ENCODE data around the gene CFL1.
"Not testable (repeated sequence)": the region's sequence is repeated elsewhere in the genome, so short reads cannot be mapped to it uniquely, and the experiment has no call there.

Gene CFL1

GRCh38 chr11:65847746-65848145, 10.2 kb downstream of the CFL1 start:
- no peaks in the 10 kb centered on the region for H3K36me3 ChIP-seq (ENCODE audit: insufficient read depth, low read length)
- no peak overlapping the region for H3K9ac ChIP-seq (ENCODE audit: insufficient read length)
- H3K27ac ChIP-seq = no peak overlapping the region

DNA sequence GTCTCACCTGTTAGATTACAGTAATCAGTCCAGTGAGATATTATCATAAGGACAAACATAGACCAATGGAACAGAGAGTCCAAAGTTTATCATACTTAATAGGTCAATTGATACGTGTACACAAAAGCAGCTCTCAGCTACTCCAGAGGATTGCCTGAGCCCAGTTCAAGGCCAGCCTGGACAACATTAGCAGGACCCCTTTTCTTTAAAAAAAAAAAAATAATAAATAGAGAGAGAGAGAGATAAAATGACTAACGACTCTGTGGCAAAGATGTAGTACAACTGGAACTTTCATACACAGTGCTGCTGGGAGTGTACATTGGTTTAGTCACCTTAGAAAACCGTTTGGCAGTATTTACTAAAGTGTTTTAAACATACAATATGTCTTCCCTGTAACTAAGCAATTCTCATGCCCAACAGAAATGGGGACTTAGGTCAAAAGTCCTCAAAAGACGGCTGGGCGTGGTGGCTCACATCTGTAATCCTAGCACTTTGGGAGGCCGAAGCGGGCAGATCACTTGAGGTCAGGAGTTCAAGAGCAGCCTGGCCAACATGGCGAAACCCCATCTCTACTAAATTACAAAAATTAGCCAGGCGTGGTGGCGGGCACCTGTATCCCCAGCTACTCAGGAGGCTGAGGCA, 13.6 kb downstream of the CFL1 start:
- no peaks in the 10 kb centered on the region for H3K36me3 ChIP-seq (ENCODE audit: insufficient read depth, low read length)
- TF ChIP-seq EZH2 (IDR thresholded peaks at IDR 0.05) = no peak
- TF ChIP-seq FOXP2 (optimal IDR thresholded peaks at IDR 0.05; ENCODE audit: control extremely low read depth, extremely low read length, insufficient read depth) = no peak
- TF ChIP-seq POLR2AphosphoS5 (IDR thresholded peaks at IDR 0.05; ENCODE audit: borderline replicate concordance, low read depth, low read length) = no peak
- H3K4me3 ChIP-seq = no peak overlapping the region
- no peak overlapping the region for H3K27ac ChIP-seq
- DNase-seq (ENCODE audit: low read depth, low spot score) = no peak
- H3K9me3 ChIP-seq (ENCODE audit: low read depth, low read length) = no peaks in the 10 kb centered on the region
- no peak overlapping the region for H3K9ac ChIP-seq (ENCODE audit: insufficient read length)

More at GRCh38 chr11:65847746-65848145, 10.2 kb downstream of the CFL1 start:
- no peak overlapping the region for H3K4me3 ChIP-seq
- H3K9me3 ChIP-seq (ENCODE audit: low read depth, low read length) = no peaks in the 10 kb centered on the region
- DNase-seq (ENCODE audit: low read depth, low spot score) = no peak
- TF ChIP-seq POLR2AphosphoS5 (IDR thresholded peaks at IDR 0.05; ENCODE audit: borderline replicate concordance, low read depth, low read length) (no peak), FOXP2 (optimal IDR thresholded peaks at IDR 0.05; ENCODE audit: control extremely low read depth, extremely low read length, insufficient read depth) (no peak), EZH2 (IDR thresholded peaks at IDR 0.05) (no peak)

- TF ChIP-seq POLR2AphosphoS5 (IDR thresholded peaks at IDR 0.05; ENCODE audit: borderline replicate concordance, low read depth, low read length) = no peak
- no peak for TF ChIP-seq FOXP2 (optimal IDR thresholded peaks at IDR 0.05; ENCODE audit: control extremely low read depth, extremely low read length, insufficient read depth)
- TF ChIP-seq EZH2 (IDR thresholded peaks at IDR 0.05) = no peak
- H3K9me3 ChIP-seq (ENCODE audit: low read depth, low read length) = no peaks in the 10 kb centered on the region
These were observed 14.2 kb downstream of the CFL1 start for GRCh38 chr11:65843811-65844210.

GRCh38 chr11:65842144-65842543, 15.8 kb downstream of the CFL1 start:
- no peak overlapping the region for H3K9ac ChIP-seq (ENCODE audit: insufficient read length)
- no peaks in the 10 kb centered on the region for H3K36me3 ChIP-seq (ENCODE audit: insufficient read depth, low read length)
- no peak overlapping the region for H3K27ac ChIP-seq
- no peak for TF ChIP-seq EZH2 (IDR thresholded peaks at IDR 0.05)
- no peak for TF ChIP-seq FOXP2 (optimal IDR thresholded peaks at IDR 0.05; ENCODE audit: control extremely low read depth, extremely low read length, insufficient read depth)
- no peak for TF ChIP-seq POLR2AphosphoS5 (IDR thresholded peaks at IDR 0.05; ENCODE audit: borderline replicate concordance, low read depth, low read length)
- H3K9me3 ChIP-seq (ENCODE audit: low read depth, low read length) = no peaks in the 10 kb centered on the region
- H3K4me3 ChIP-seq = no peak overlapping the region
- no peak for DNase-seq (ENCODE audit: low read depth, low spot score)

More at GRCh38 chr11:65843811-65844210, 14.2 kb downstream of the CFL1 start:
- H3K36me3 ChIP-seq (ENCODE audit: insufficient read depth, low read length) = no peaks in the 10 kb centered on the region
- no peak overlapping the region for H3K4me3 ChIP-seq
- no peak overlapping the region for H3K27ac ChIP-seq
- H3K9ac ChIP-seq (ENCODE audit: insufficient read length) = no peak overlapping the region
- DNase-seq (ENCODE audit: low read depth, low spot score) = no peak

GRCh38 chr11:65834202-65834601, 23.8 kb downstream of the CFL1 start:
- Histone ChIP-seq H3K36me3 (ENCODE audit: insufficient read depth, low read length) (no peaks in the 10 kb centered on the region), H3K9me3 (ENCODE audit: low read depth, low read length) (no peaks in the 10 kb centered on the region), H3K4me3 (peak overlapping the region; percentile 84), H3K9ac (ENCODE audit: insufficient read length) (peak overlapping the region; percentile 66), H3K27ac (no peak overlapping the region)
- DNase-seq (ENCODE audit: low read depth, low spot score) = no peak
- TF ChIP-seq POLR2AphosphoS5 (IDR thresholded peaks at IDR 0.05; ENCODE audit: borderline replicate concordance, low read depth, low read length) (no peak), FOXP2 (optimal IDR thresholded peaks at IDR 0.05; ENCODE audit: control extremely low read depth, extremely low read length, insufficient read depth) (no peak), EZH2 (IDR thresholded peaks at IDR 0.05) (no peak)

DNA sequence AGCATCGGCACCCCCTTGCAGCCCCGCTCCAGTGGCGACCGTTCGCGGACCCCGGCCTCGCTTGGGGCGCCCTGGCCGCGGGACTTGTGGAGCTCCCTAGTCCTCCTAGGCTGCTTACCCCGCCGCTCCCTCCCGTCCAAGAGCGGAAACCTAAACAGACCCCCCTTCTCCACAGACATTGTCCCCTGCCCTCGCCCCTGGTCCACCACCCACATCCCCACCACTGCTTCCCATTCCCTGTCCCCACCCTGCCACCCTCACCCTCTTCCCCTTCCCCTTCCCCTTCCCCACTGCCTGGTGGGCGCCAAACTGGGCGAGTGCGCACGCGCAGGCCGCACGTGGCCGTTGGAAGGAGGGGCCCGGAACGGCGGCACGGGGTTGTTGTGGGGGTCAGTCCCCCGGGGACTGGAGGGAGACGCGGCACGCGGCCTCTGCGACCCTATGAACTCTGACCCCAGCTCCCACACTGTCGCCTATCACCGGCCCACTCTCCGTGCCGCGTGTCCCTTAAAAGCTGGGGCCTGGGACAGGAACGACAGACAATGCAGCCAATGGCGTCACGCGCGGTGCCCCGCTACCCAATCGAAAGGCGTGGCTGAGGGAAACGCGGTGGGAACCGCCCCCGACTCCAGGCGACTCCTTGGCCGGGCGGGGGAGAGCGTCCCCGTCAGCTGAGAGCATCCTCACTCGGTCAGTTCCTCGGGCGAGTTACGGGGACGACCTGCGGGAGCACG, 24.5 kb downstream of the CFL1 start, which contains the start of gene SNX32:
SNX32 (plus strand) TSS at position 667 of the 734 bp plus-strand sequence. CDS start 103 bp downstream, outside the sequence.
- DNase-seq (ENCODE audit: low read depth, low spot score) = peak; percentile 63
- H3K27ac ChIP-seq = peak within 1 kb of the TSS; percentile 55; the same call in 1 of the 2 replicates
- no peaks in the 10 kb centered on the region for H3K36me3 ChIP-seq (ENCODE audit: insufficient read depth, low read length)
- H3K9ac ChIP-seq (ENCODE audit: insufficient read length) = peak within 1 kb of the TSS; percentile 77
- H3K4me3 ChIP-seq = peak within 1 kb of the TSS; percentile 84
- H3K9me3 ChIP-seq (ENCODE audit: low read depth, low read length) = no peaks in the 10 kb centered on the region
- peak; percentile 82 for TF ChIP-seq POLR2AphosphoS5 (IDR thresholded peaks at IDR 0.05; ENCODE audit: borderline replicate concordance, low read depth, low read length)
- TF ChIP-seq FOXP2 (optimal IDR thresholded peaks at IDR 0.05; ENCODE audit: control extremely low read depth, extremely low read length, insufficient read depth) = no peak
- TF ChIP-seq EZH2 (IDR thresholded peaks at IDR 0.05) = no peak

DNA sequence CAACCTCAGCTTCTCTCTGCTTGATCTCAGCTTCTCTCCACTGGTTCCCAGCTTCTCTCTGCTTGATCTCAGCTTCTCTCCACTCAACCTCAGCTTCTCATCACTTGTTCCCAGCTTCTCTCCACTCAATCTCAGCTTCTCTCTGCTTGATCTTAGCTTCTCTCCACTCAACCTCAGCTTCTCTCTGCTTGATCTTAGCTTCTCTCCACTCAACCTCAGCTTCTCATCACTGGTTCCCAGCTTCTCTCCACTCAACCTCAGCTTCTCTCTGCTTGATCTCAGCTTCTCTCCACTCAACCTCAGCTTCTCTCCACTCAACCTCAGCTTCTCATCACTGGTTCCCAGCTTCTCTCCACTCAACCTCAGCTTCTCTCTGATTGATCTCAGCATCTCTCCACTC, 25.7 kb downstream of the CFL1 start:
- H3K4me3 ChIP-seq; H3K36me3 ChIP-seq (ENCODE audit: insufficient read depth, low read length); H3K9me3 ChIP-seq (ENCODE audit: low read depth, low read length); H3K27ac ChIP-seq; H3K9ac ChIP-seq (ENCODE audit: insufficient read length); DNase-seq (ENCODE audit: low read depth, low spot score): not testable (repeated sequence)

DNA sequence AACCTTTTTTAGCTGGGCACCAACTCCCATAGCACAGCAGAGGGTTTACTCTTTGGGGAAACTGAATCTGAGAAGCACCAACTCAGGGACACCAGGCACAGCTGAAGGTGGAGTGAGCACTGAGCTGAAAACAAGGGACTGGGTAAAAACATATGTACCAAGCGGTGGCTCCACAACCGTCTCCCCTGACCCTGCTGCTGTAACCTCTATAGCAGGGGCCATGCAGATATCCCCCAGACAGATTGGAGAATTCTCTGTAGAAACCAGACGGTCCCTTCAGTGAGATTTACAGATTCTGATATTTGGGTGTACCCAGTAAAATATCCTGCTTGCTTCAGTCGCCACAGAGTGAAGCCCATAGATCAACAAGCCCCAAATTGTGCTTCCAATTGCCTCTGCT, 28.5 kb downstream of the CFL1 start:
- H3K9ac ChIP-seq (ENCODE audit: insufficient read length) = no peak overlapping the region
- no peak for DNase-seq (ENCODE audit: low read depth, low spot score)
- no peak overlapping the region for H3K4me3 ChIP-seq
- H3K36me3 ChIP-seq (ENCODE audit: insufficient read depth, low read length) = no peaks in the 10 kb centered on the region
- no peaks in the 10 kb centered on the region for H3K9me3 ChIP-seq (ENCODE audit: low read depth, low read length)
- H3K27ac ChIP-seq = no peak overlapping the region
- TF ChIP-seq POLR2AphosphoS5 (IDR thresholded peaks at IDR 0.05; ENCODE audit: borderline replicate concordance, low read depth, low read length) (no peak), FOXP2 (optimal IDR thresholded peaks at IDR 0.05; ENCODE audit: control extremely low read depth, extremely low read length, insufficient read depth) (no peak), EZH2 (IDR thresholded peaks at IDR 0.05) (no peak)

All from SK-N-MC (cell line).